SU-DHL-6 (cell line): ENCODE measurements around the gene RLBP1.

Source experiments
- EZH2phosphoT487 ChIP-seq: fragments of 200-600 bp; sonication (generic), shearing (Covaris generic); conservative IDR thresholded peaks from 2 replicates; pipeline ENCODE4 v1.6.1; 2018; ENCODE audit warnings: mild to moderate bottlenecking, antibody characterized with exemption, low read length, moderate library complexity, mixed read lengths
- TF ChIP-seq, protein P1 (sequence below): fragments of 200-600 bp; sonication (generic); IDR thresholded peaks from one replicate; pipeline ENCODE4 v1.5.1; 2017; ENCODE audit warnings: antibody characterized with exemption, mild to moderate bottlenecking, low read length, moderate library complexity; ENCODE audit not compliant: insufficient read depth, poor library complexity, severe bottlenecking

DNA sequence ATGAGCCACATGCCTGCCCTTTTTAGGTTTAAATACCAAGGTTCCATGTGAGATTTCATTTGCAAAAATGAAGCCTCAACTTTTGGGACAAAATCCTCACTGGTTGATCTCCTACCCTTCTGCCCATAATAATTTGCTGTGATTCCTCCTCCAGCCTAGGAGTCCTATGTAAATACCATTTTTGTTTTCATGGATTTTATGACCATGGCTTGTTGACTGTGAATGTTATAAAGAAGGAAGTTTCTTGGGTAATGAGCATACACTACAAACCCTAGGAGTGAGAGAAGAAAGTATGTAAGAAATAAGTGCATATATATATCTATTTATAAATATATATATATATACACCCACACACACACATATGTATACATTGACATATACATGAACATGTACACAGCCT lies 13.1 kb downstream of the RLBP1 start:
- TF ChIP-seq, protein P1, sequence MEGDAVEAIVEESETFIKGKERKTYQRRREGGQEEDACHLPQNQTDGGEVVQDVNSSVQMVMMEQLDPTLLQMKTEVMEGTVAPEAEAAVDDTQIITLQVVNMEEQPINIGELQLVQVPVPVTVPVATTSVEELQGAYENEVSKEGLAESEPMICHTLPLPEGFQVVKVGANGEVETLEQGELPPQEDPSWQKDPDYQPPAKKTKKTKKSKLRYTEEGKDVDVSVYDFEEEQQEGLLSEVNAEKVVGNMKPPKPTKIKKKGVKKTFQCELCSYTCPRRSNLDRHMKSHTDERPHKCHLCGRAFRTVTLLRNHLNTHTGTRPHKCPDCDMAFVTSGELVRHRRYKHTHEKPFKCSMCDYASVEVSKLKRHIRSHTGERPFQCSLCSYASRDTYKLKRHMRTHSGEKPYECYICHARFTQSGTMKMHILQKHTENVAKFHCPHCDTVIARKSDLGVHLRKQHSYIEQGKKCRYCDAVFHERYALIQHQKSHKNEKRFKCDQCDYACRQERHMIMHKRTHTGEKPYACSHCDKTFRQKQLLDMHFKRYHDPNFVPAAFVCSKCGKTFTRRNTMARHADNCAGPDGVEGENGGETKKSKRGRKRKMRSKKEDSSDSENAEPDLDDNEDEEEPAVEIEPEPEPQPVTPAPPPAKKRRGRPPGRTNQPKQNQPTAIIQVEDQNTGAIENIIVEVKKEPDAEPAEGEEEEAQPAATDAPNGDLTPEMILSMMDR: no peak
- no peak for TF ChIP-seq EZH2phosphoT487
